HG03175 (cell line): ENCODE data around the gene CDC34.

Experiments
- ATAC-seq: cut with Tn5 transposase; IDR thresholded peaks from one replicate; pipeline ENCODE4 v1.9.1; 2021; ENCODE audit warnings: mild to moderate bottlenecking, moderate library complexity; ENCODE audit not compliant: unreplicated experiment

The CDC34 gene

GRCh38 chr19:531753-532560 is at the start of gene CDC34:
CDC34 (plus strand) TSS chr19:531760; CDS start chr19:531932, 172 bp downstream.
- peak; percentile 36 for ATAC-seq

GRCh38 chr19:482186-483041 is 49.1 kb upstream of the CDC34 start:
- ATAC-seq, result no peak

- ATAC-seq, result no peak
Measured at GRCh38 chr19:483332-484072, 48.1 kb upstream of the CDC34 start.

- no peak for ATAC-seq
Measured at GRCh38 chr19:484494-484893, 47.1 kb upstream of the CDC34 start.

GRCh38 chr19:485077-485476 is 46.5 kb upstream of the CDC34 start:
- ATAC-seq, result no peak

GRCh38 chr19:485583-486236 is 45.9 kb upstream of the CDC34 start:
- ATAC-seq, result no peak

GRCh38 chr19:488505-489417 is 42.8 kb upstream of the CDC34 start:
- ATAC-seq, result peak; percentile 85

GRCh38 chr19:489418-490196 is 42.0 kb upstream of the CDC34 start:
- ATAC-seq, result peak; percentile 11

- ATAC-seq, result no peak
Measured at GRCh38 chr19:491146-491741, 40.3 kb upstream of the CDC34 start.

GRCh38 chr19:492091-492531 is 39.4 kb upstream of the CDC34 start:
- ATAC-seq, result no peak

GRCh38 chr19:493391-494170 is 38.0 kb upstream of the CDC34 start:
- ATAC-seq, result no peak

- ATAC-seq, result no peak
Measured at GRCh38 chr19:494171-495080, 37.1 kb upstream of the CDC34 start.

GRCh38 chr19:495081-495401 is 36.5 kb upstream of the CDC34 start:
- no peak for ATAC-seq

GRCh38 chr19:495402-496111 is 36.0 kb upstream of the CDC34 start:
- ATAC-seq, result no peak

- no peak for ATAC-seq
Measured at GRCh38 chr19:496112-496665, 35.4 kb upstream of the CDC34 start, which contains the start of gene MADCAM1. MADCAM1 (plus strand) TSS chr19:496486; CDS start chr19:496500, 14 bp downstream.

GRCh38 chr19:496986-497385 is 34.6 kb upstream of the CDC34 start:
- no peak for ATAC-seq
